PFSK-1 (cell line): ENCODE data around the gene LIMS2.

Source experiments
- FOXP2 ChIP-seq: optimal IDR thresholded peaks from 2 replicates; pipeline ENCODE3; 2011; ENCODE audit warnings: borderline replicate concordance, control low read depth, inconsistent platforms; ENCODE audit not compliant: insufficient read depth; ENCODE audit errors: extremely low read length, extremely low read depth
- POLR2AphosphoS5 ChIP-seq: IDR thresholded peaks from 2 replicates; pipeline ENCODE4 v1.6.1; 2012; ENCODE audit warnings: low read depth, mild to moderate bottlenecking, control low read depth, low read length, moderate library complexity
- SIN3A ChIP-seq: IDR thresholded peaks from 2 replicates; pipeline ENCODE4 v1.6.1; 2012; ENCODE audit warnings: mild to moderate bottlenecking, low read length, moderate library complexity, borderline replicate concordance; ENCODE audit not compliant: insufficient read depth
- TAF1 ChIP-seq: IDR thresholded peaks from 2 replicates; pipeline ENCODE4 v1.6.1; 2012; ENCODE audit warnings: low read length, control low read depth, borderline replicate concordance; ENCODE audit not compliant: insufficient read depth
- TF ChIP-seq, protein P1 (sequence below), 2 experiments: IDR thresholded peaks; 2 replicates each; pipeline versions ENCODE4 v1.6.1 to v1.8.0; 2011 to 2012; ENCODE audit warnings: low read depth in 2 of 2, low read length in 2 of 2, control low read depth in 1 of 2, inconsistent platforms in 1 of 2, mild to moderate bottlenecking in 1 of 2, moderate library complexity in 1 of 2; ENCODE audit not compliant: insufficient read depth in 1 of 2

The LIMS2 gene

DNA sequence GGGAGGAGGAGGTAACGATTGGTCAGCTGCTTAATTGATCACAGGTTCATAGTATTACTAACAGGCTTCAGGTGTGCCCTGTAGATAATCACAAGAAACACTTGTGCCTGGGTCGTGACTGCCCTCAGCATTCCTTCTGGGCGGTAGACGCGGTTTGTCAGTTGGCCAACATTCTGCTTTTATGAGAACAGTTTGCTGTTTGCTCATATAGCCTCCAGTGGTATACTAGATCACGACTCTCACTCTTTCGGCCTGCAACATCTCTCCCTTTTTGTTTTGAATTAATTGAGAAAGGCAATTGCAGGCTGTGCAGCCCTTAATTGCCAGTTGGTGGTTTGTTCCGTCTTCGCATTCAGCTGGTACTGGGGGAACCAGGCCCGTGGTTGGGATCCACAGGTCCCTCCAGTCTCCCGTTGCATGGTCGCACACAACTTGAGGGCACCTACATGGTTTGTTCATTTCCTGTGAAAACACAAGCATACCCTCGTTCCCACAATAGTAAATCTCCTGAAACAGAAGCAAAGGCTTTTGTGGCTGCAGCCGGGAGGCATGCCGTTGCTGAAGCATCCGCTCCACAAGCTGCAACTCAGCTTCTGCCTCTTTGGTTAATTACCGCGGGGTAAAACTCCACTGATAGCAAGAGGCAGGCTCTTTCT, 59.7 kb downstream of the LIMS2 start:
- TF ChIP-seq FOXP2 = no peak
- no peak for TF ChIP-seq TAF1
- no peak for TF ChIP-seq SIN3A
- no peak for TF ChIP-seq POLR2AphosphoS5
- TF ChIP-seq, protein P1, sequence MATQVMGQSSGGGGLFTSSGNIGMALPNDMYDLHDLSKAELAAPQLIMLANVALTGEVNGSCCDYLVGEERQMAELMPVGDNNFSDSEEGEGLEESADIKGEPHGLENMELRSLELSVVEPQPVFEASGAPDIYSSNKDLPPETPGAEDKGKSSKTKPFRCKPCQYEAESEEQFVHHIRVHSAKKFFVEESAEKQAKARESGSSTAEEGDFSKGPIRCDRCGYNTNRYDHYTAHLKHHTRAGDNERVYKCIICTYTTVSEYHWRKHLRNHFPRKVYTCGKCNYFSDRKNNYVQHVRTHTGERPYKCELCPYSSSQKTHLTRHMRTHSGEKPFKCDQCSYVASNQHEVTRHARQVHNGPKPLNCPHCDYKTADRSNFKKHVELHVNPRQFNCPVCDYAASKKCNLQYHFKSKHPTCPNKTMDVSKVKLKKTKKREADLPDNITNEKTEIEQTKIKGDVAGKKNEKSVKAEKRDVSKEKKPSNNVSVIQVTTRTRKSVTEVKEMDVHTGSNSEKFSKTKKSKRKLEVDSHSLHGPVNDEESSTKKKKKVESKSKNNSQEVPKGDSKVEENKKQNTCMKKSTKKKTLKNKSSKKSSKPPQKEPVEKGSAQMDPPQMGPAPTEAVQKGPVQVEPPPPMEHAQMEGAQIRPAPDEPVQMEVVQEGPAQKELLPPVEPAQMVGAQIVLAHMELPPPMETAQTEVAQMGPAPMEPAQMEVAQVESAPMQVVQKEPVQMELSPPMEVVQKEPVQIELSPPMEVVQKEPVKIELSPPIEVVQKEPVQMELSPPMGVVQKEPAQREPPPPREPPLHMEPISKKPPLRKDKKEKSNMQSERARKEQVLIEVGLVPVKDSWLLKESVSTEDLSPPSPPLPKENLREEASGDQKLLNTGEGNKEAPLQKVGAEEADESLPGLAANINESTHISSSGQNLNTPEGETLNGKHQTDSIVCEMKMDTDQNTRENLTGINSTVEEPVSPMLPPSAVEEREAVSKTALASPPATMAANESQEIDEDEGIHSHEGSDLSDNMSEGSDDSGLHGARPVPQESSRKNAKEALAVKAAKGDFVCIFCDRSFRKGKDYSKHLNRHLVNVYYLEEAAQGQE (IDR thresholded peaks at IDR 0.05; ENCODE audit: insufficient read depth in 1 of 2, low read depth in 2 of 2, low read length in 2 of 2) = no peak

DNA sequence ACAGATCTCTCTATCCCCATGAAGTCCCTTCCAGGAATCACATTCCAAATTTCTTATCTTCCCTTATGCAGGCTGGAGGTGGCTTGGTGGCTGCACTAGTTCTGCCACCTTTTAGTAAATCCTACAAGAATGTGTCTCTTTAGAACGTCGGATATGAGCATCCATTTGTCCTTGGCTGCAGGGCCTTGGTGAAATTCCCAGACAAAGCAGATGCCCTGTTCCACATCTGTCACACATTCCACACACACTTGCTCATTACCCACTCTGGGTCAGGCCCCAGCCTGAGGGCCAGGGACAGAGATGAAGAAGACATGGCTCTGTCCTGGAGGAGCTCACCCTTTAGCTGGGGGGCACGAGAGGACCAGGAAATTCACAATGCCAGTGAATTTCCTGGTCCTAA, 60.6 kb downstream of the LIMS2 start:
- TF ChIP-seq SIN3A = no peak
- no peak for TF ChIP-seq TAF1
- no peak for TF ChIP-seq FOXP2
- TF ChIP-seq, protein P1 (IDR thresholded peaks at IDR 0.05; ENCODE audit: insufficient read depth in 1 of 2, low read depth in 2 of 2, low read length in 2 of 2) = no peak
- TF ChIP-seq POLR2AphosphoS5 = no peak

DNA sequence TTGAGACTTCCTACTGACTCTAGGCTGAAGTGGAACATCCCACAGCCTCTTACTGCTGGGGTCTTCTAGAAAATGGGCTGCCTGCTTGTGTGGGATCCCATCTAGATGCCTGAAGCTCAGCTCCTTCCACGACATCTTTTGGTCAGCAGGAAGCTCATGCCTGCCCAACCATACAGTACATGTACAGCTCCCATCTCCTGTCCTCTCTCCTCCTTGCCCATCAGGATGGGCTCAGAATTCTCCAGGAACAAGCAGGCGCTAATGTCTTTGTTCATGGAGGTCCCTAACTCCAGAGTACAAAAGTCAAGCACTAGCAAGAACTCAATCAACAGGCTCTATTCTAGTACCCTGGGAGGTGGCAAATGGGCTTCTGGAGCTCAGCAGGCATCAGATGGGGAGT, 61.1 kb downstream of the LIMS2 start:
- TF ChIP-seq SIN3A = no peak
- TF ChIP-seq, protein P1 (IDR thresholded peaks at IDR 0.05; ENCODE audit: insufficient read depth in 1 of 2, low read depth in 2 of 2, low read length in 2 of 2) = no peak
- TF ChIP-seq POLR2AphosphoS5 = no peak
- no peak for TF ChIP-seq TAF1
- no peak for TF ChIP-seq FOXP2

DNA sequence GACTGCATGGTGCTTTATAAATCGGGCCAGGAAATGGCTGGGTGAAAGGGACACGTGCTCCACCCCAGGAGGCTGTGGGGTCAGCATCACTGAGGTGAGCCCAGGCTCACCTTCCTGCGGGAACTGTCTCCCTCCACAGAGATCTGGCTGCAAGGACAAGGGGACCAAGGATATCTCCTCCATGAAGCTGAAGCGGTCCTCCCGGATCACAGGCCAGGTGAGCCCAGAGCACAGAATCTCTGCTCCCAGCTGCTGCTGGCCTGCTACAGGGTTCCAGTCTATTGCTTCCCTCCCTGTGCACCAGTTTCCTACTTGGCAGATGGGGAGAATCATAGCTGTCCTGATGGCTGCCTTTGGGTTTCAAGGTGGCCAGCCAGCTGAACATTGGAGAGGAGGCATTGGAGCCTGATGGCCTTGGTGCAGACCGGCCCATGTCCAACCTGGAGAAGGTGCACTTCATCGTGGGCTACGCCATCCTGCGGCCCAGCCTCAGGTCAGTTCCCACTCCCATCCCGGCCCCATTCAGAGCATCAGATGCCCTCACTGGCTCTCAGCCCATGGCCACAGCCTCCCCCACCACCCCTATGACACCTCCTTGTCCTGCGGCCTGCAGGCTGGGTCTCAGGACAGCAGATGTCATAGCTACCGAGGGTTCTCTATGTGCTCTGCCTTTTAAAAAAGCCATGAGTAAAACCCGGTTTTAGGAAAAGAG, 63.1 kb downstream of the LIMS2 start:
- TF ChIP-seq SIN3A (no peak), TAF1 (no peak), POLR2AphosphoS5 (no peak), FOXP2 (no peak)
- TF ChIP-seq, protein P1 (IDR thresholded peaks at IDR 0.05; ENCODE audit: insufficient read depth in 1 of 2, low read depth in 2 of 2, low read length in 2 of 2) = no peak
